Hematopoietic multipotent progenitor cell (in vitro differentiated cells): ENCODE results near the gene VAV2. TPM values are rescaled to one million over a fixed set of nuclear protein-coding genes. Genes with fewer than 3 reads are reported as not detected.
"Not testable (repeated sequence)": the region's sequence is repeated elsewhere in the genome, so short reads cannot be mapped to it uniquely, and the experiment has no call there.

Source experiments
- DNase-seq, 3 donors: peaks; one replicate each; pipeline ENCODE4 v3.0.0-alpha.2; 2011 to 2015; ENCODE audit warnings: low read depth in 2 of 3, low spot score in 2 of 3
- total RNA-seq: library from RNA; depleted of rRNA; stranded (reverse); fragments of >200 nt; gene quantifications from one replicate; pipeline ENCODE4 v1.2.3, GENCODE V29; 2012

Gene VAV2
- total RNA-seq, 1 donor = 2.2 TPM

DNA sequence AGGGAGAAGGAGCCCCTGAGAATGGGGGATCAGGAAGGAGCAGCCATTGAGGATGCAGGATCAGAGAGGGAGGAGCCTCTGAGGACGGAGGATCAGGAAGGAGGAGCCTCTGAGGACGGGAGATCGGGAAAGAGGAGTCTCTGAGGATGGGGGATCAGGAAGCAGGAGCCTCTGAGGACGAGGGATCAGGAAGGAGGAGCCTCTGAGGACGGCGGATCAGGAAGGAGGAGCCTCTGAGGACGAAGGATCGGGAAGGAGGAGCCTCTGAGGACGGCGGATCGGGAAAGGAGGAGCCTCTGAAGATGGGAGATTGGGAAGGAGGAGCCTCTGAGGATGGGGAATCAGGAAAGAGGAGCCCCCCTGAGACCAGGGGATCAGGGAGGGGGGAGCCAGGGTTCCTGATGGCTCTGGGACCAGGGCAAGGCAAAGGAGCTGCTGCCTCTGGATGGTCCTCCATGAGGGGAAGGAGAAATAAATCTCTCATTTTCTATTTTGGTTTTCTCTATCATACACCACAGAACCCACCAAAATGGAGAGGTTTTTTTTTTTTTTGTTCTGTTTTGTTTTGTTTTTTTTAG, 231.3 kb downstream of the VAV2 start:
- DNase-seq = no peak

DNA sequence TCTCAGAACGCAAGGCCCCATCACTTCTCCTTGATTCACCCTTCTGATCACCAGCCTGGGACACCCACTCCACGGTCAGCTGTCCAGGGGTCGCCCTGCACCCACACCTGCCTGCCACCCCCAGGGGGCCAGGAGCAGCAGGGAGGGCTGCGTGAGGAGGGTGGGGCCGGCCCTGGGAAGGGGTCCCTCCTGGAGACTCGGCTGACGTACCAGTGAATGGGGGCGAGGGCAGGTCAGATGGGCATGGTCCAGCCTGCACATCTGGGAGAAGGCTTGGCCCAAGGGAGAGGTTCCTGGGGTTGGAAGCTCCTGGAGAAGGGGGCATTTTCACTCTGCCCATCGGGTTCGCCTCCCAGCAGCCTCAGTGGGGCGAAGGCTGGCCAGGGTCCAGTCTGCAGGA, 232.2 kb downstream of the VAV2 start:
- no peak for DNase-seq

DNA sequence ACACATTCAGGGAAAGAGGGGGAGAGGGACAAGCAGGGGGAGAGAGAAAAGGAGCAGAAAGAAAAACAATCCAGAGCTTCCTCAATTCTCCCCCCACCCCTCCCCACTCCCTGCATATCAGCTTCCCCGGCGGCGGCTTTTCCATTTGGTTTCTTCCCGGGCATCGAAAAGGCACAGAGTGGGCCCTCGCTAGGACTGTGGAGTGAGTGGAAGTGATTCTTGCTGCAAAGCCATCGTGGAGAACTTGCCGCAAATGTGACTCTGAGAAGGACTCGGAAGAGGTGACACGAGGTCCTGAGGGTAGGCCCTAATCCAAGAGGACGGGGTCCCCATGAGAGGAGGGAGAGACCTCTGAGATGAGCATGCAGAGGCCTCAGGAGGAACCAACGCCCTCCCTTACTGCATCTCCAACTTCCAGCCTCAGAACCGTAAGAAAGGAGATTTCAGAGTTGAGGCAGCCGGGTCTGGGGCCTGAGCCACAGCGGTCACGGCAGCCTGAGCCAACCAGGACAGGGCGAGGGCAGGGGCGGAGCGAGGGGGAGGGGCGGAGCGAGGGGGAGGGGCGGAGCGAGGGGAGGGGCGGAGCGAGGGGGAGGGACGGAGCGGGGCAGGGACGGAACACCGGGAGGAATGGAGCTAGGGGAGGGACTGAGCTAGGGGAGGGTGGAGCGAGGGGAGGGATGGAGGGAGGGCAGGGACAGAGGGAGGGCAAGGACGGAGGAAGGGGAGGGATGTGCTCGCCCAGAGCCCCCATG, 232.8 kb downstream of the VAV2 start:
- DNase-seq = no peak

DNA sequence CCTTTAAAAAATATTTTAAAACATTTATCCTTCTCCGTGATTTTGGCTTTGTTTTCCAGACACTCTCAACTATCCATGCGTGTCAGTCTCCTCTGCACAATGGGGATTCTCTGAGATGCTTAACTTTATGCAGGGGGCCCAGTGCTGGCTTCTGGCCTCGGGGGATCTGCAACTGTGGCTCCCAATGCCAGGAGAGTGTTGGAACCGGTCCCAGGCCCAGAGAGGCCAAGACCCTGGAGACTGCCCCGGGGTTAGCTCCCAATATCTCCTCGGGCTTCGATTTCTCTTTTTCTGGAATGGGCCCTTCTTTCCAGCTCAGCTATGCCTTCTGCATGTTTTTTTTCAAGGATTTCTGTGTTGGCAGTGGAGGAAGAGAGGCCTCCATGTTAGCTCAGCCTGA, 233.9 kb downstream of the VAV2 start:
- no peak for DNase-seq

DNA sequence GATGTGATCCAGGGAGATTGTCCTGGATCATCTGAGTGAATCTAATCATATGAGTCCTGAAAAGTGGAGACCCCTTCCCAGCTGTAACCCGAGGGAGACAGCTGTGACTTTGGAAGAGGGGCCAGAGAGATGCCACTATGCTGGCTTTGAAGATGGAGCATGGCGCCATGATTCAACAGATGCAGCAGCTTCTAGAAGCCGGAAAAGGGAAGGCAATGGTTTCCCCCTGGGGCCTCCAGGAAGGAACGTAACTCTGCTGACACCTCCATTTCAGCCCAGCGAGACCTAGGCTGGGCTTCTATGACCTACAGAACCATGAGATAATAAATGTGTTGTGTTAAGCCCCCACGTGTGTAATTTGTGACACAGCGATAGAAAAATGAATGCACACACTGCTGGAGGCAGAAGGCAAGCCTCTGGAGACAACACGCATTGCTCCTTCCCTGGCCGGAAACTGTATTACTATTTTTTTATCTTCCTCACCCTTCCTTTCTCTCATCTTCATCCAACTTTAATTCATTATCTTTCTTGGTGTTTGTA, 237.4 kb downstream of the VAV2 start:
- DNase-seq = no peak

DNA sequence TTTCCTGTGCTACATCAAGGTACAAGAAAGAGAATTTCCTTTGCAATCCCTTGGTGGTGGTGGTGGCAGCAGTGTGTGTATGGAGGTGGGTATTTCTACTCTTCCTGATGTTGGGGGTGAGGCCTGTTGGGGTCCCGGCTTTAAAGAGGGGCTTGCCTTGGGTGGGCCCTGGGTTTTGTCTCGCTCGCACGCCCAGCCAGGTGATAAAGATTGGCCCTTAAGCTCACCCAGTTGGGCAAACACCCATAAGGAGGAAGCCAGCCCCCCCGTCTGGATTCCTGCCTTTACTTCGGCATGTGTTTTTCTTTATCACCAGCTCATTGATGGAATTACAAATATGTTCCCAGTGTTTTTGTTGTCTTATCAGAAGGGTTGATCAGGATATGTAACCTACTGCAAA, 237.9 kb downstream of the VAV2 start:
- DNase-seq = no peak

DNA sequence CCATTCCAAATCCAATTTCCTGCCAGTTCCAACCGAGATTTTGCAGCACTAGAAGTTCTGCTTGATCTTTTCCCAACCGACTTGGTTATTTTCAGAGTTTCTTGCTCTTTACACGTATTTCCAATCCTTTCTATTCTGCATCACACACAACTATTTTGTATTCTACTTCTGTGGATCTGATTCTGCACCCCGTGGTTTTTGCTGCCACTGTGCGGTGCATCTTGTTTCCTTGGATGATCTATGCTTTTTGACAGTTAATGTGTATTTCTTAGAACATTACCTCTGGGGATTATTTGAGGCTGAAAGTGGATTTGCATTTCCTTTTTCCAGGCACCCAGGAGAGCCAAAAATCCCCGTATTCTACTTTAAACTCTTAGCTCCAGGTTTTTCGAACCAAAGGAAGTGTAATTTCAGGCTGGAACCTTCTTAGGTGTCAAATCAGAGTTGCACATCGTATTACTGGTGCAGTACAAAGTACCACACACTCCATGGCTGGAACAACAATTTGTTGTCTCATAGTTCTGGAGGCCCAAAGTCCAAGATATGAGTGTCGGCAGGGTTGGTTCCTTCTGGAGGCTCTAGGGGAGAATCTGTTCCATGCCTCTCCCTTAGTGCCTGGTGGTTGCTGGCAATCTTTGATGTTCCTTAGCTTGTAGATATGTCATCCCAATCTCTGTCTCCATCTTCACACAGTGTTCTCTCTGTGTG, 239.2 kb downstream of the VAV2 start:
- DNase-seq = no peak

DNA sequence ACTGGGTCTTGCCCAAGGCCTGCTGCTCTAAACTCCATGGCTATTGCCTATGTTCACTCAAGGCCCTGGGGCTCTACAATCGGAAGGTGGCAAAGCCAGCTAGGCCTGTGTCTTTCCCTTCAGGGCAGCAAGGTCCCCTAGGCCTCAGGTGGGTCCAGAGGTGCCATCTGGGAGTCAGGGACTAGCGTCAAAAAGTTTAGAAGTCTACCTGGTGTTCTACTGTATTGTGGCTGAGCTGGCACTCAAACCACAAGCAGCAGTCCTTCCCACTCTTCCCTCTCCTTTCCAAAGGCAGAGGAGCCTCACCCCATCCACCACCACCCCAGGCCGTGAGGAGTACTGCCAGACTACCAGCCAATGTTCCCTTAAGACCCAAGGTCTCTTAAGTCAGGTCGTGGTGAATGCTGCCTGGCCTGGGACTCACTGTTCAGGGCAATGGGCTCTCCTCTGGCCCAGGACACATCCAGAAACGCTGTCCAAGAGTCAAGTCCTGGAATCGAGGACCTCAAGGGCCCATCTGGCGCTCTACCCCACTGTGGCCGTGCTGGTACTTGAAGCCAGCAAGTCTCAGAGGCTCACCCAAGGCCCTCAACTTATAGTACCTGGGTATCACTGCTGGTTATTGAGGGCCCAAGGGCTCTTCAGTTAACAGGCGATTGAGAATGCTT, 241.0 kb downstream of the VAV2 start:
- no peak for DNase-seq

DNA sequence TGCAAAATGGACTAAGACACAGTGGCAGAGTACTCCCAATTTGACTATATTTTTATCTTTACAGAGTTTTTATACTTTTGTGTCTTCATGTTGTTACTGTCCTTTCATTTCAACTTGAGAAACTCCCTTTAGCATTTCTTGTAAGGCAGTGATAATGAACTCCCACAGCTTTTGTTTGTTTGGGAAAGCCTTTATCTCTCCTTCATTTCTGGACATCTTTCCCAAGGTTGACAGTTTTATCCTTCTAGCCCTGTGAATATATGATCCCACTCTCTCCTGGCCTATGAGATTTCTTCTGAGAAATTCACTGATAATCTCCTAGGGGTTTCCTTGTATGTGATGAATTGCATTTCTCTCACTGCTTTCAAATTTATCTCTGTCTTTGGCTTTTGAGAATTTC, 244.8 kb downstream of the VAV2 start:
- DNase-seq = no peak

DNA sequence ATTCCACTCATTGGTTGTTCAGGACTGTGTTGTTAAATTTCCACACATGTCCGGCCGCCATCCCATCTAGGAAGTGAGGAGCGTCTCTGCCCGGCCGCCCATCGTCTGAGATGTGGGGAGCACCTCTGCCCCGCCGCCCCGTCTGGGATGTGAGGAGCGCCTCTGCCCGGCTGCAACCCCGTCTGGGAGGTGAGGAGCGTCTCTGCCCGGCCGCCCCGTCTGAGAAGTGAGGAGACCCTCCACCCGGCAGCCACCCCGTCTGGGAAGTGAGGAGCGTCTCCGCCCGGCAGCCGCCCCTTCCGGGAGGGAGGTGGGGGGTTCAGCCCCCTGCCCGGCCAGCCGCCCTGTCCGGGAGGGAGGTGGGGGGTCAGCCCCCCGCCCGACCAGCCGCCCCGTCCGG, 247.6 kb downstream of the VAV2 start:
- not testable (repeated sequence) for DNase-seq

DNA sequence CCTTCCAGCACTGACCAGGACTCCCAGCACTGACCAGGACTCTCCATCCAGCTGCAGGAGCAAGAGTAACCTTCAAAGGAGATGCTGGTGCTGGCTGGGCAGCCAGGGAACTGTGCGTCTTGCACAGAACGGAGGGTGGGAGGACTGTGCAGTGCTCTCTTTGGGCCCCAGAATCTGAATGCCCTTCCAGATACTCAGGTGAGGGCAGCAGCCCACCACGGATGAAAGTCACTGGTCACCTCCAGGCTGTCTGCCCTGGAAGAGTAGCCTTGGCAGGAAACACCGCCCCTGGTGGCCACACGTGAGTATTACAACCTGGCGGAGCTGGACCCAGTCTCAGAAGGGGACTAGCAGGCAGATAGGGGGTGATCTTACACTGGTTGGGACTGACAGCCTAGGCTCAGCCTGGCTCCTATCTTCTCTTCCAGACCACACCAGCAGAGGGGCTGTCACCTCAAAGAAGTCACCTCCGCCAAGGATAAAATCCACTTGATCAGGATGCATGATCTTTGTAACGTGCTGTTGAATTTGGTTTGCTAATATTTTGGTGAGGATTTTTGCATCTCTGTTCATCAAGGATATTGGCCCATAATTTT, 249.2 kb downstream of the VAV2 start:
- peak; percentile 56 to 76 (median 71) for DNase-seq

DNA sequence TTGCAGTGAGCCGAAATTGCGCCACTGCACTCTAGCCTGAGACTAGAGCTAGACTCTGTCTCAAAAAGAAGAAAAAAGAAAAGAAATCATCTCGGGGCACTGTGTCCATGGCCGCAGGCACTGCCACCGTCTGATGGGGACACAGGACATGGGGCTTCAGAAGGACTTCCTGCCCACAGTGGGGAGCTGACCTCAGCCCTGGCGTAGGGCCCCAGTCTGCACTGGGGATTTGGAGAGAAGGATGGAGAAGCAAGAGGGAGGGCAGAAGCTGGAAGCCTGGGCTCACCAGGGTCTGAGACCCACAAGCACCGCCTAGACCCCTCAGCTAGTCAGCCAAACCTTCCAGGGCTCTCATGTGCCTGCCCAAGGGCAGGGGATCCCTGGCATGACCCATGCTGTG, 249.9 kb downstream of the VAV2 start:
- DNase-seq = no peak

DNA sequence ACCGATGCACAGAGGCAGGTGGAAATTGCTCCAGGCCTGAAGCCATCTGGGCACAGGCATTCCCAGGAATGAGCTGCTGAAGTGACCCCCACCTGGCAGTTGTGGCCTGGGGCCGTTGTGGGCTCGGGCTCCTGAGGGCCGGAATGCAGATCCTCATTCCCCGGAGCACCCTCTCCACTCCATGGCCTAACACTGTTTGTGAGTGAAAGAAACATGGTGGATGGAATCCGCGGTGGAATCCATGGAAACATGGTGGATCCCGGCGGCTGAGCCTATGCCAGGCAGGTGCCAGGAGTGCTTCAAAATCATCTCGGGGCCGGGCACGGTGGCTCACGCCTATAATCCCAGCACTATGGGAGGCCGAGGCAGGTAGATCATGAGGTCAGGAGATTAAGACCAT, 250.4 kb downstream of the VAV2 start:
- no peak for DNase-seq

DNA sequence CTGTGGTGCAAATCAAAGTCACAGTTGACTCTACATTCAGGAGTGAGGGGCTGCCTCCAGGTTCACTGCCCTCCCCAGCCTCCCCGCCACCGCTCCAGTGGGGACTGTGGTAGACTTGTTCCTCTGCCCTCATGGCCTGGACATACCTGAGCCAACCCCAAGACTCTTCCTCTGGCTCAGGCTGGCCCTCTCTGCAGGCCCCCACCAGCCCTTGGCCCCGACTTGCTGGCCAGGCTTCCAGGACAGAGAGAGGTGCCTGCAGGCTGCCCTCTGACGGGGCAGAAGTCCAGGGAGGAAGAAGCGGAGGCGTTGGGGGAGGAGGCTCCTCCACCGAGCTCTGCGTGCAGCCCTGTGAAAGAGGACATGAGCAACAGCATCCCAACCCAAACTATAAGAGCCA, 251.2 kb downstream of the VAV2 start:
- no peak for DNase-seq

DNA sequence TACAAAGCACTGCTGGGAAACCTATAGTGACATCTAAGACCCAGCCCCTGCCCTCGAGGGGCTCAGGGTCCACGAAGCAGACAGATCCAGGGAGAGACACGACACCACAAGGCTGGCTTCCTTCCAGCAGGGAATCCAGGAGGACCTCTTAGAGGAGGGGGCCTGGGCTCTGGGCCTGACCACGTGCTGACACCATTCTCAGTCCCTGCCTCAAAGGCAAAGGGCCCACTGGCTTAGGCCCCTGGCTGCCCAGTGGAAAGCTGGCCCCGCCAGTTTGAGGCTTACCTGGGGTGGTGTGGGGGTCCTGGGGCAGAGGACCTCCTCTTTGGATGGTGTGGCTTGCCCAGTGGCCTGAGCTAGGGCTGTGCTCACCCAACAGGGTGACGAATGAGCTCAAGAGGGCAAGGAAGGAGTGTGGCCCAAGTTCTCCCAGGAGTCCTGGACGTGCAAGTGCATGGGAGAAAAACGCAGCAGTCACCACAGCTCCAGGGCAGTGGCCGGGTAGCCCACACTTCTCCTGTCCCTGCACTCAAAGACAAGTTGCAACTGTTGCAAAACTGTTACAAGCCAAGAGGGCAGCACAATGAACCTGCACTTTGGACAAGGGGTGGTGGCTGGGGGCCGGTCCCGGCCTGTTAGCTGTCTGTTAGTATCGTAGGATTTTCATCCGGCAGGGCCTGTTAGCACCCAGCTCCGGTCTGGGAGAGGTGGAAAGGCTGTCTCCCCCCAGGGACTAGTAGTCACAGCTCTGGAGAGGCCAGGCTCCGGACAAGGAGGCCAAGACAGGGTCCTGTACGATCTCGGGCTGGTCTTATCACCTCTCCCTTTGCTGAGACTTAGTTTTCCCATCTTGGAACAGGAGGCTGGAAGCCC, 252.5 kb downstream of the VAV2 start:
- no peak for DNase-seq

DNA sequence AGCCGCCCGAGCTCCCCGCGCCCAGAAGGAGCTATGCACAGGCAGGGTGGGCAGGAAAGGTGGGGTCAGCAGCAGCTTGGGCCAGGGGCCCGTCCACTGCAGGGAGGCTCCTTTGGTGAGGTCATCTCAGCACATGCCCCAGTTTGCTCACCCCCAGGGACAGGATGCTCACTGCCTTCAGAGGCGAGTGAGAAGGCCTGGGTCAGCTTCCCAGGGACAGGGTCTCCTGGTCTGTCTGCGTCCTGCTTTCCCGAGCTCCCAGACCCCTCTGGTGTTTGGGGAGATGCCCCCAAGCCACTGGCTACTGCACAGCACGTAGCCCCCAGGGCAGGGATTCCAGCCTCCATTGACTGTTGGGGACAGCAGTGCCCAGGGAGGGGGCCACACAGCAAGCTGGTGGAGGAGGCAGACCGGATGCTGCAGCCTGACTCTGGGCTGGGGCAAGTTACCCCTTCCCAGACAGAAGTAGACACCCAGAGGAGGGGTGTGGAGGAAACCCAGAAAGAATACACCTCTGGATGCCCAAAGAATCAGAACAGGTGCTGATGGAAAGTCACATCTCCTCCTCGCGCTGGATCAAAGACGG, 253.4 kb downstream of the VAV2 start:
- DNase-seq = no peak

DNA sequence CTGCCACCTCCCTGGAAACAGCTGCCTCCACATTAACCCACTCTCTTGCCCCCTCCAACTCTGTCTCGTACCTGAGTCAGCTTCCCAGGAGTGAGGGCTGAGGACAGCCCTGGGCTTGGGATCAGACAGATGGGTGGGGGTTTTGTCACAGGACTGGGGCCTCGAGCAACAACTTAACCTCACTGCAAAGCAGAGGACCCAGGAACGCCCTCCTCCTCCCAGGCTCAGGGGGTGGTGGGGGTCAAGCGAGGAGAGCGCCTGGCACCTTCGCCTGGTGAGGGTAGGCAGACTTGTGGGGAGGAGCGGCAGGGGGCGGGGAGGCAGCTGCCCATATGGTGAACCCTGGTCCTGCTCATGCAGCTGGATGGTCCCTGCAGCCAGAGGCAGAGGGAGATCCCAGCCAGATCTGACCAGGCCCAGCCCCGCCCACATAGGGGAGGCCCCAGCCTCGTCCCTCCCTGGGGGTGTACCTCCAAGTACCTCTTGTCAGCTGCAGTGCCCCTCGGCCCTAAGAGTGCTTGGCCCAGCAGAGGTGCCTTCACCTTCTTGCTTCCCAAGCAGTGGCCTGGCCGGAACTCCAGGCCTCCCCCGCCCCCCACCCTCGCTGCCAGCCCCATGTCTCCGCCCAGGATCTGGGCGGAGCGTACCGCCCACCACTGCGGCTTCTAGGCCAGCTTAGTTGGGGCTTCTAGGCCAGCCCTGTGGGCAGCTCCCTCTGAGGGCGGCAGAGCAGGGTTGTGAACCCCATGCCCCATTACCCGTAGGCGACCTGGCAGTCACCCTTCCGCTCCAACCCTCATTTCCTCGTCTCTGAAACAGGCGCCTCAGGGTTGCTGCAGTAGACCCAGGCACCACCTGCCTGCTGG, 254.1 kb downstream of the VAV2 start, which contains the start of gene SARDH:
SARDH (minus strand) TSS at position 579 of the 866 bp plus-strand sequence. CDS start 4,179 bp downstream, outside the sequence.
- peak in 2 of 3 donors; percentile 43 to 53 for DNase-seq

DNA sequence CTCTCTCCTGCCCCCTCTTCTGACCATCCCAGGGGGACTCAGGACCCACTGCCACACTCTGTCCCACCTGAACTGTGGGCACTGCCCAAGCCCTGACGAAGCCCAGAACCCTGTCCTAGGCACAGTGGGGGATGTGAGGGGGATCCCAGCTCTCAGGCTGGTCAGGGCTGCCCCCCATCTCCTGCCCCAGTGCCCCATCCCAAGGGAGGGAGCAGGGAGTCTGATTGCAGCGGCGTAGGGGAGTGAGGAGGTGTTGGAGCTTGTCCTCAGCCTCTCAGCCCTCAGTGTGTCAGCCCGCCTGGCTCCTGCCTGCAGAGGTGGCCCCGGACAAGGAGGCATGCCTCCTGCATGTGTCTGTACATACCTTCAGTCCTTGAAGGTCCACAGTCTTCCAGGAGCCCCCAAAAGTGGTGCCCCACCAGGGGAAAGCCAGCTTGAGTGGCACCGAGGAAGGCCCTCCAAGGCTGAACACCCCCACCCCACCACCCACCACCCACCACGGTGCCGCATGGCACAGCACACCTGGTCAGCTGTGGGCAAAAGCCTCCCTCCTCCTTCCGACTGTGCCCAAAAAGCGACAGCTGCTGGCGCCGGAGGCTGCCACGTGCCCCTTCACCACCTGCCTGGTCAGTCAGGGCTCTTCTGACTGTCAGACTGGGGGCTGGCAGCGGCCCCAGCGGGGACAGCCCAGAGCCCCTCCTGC, 254.9 kb downstream of the VAV2 start:
- DNase-seq = no peak
